PC-3 (cell line): Measurements from ENCODE around the gene TSC22D2. TPM values are rescaled to one million over a fixed set of nuclear protein-coding genes. Genes with fewer than 3 reads are reported as not detected.
A peak's percentile ranks its signal among the peaks of the same experiment; 100 is the strongest.

Experiments
- ATAC-seq: fragments of 200-7000 bp; cut with Tn5 transposase; 2 replicates; pipeline ENCODE4 v1.9.1; 2020; ENCODE audit warnings: mild to moderate bottlenecking, moderate library complexity
- BruUV-seq: library from RNA; stranded (reverse); fragments of 400-500 nt; replicated peaks from 2 replicates; lab custom pipeline; 2021; lab: Mats Ljungman, UMichigan
- CTCF ChIA-PET: fragments of 300-600 bp; sonication (Branson Sonifier 250); formaldehyde crosslinking; loops from one replicate; lab custom pipeline; 2022; ENCODE audit warnings: antibody characterized with exemption; lab: Charles Lee
- POLR2A ChIA-PET: fragments of 300-600 bp; sonication (Branson Sonifier 250); formaldehyde crosslinking; loops from one replicate; lab custom pipeline; 2022; ENCODE audit warnings: antibody characterized with exemption; ENCODE audit not compliant: unreplicated experiment; lab: Charles Lee
- DNase-seq: peaks from one replicate; pipeline ENCODE4 v3.0.0-alpha.2; 2015
- H2AFZ ChIP-seq: fragments of 300-600 bp; sonication (generic); 2 replicates; pipeline ENCODE4 v1.6.0; 2016; ENCODE audit warnings: antibody characterized with exemption, low read length
- H3F3A ChIP-seq: fragments of 300-600 bp; sonication (generic); one replicate; pipeline ENCODE4 v1.6.0; 2017; ENCODE audit warnings: antibody characterized with exemption, low read length, control low read depth, mild to moderate bottlenecking; ENCODE audit not compliant: unreplicated experiment
- H3K27ac ChIP-seq: fragments of 300-600 bp; sonication (generic); 2 replicates; pipeline ENCODE4 v1.5.1; 2016; ENCODE audit warnings: mild to moderate bottlenecking, low read length
- H3K27me3 ChIP-seq: fragments of 300-600 bp; sonication (generic); 2 replicates; pipeline ENCODE4 v1.6.1; 2016; ENCODE audit warnings: low read length, mixed read lengths
- H3K36me3 ChIP-seq: fragments of 300-600 bp; sonication (generic); 2 replicates; pipeline ENCODE4 v1.6.1; 2016; ENCODE audit warnings: low read depth, mixed run types, low read length, mixed read lengths
- H3K4me1 ChIP-seq: fragments of 300-600 bp; sonication (generic); 2 replicates; pipeline ENCODE4 v1.5.1; 2016; ENCODE audit warnings: low read length; ENCODE audit not compliant: insufficient read depth
- H3K4me2 ChIP-seq: fragments of 300-600 bp; sonication (generic); 2 replicates; pipeline ENCODE4 v1.6.0; 2016; ENCODE audit warnings: low read length
- H3K4me3 ChIP-seq: fragments of 300-600 bp; sonication (generic); 2 replicates; pipeline ENCODE4 v1.5.1; 2016; ENCODE audit warnings: mild to moderate bottlenecking, low read length, mixed read lengths
- H3K79me2 ChIP-seq: fragments of 300-600 bp; sonication (generic); 2 replicates; pipeline ENCODE4 v1.6.1; 2017; ENCODE audit warnings: low read length, mixed read lengths
- H3K9ac ChIP-seq: fragments of 300-600 bp; sonication (generic); 2 replicates; pipeline ENCODE4 v1.6.0; 2016; ENCODE audit warnings: mild to moderate bottlenecking, low read length
- H3K9me2 ChIP-seq: fragments of 300-600 bp; sonication (generic); replicated peaks from 2 replicates; pipeline ENCODE4 v1.6.1; 2016; ENCODE audit warnings: mixed run types, low read length, mixed read lengths
- H3K9me3 ChIP-seq: fragments of 300-600 bp; sonication (generic); 2 replicates; pipeline ENCODE4 v1.6.1; 2016; ENCODE audit warnings: low read length, mixed read lengths
- H4K20me1 ChIP-seq: fragments of 300-600 bp; sonication (generic); 2 replicates; pipeline ENCODE4 v1.6.1; 2016; ENCODE audit warnings: low read length, mixed read lengths
- CTCF ChIP-seq: fragments of 300-600 bp; sonication (generic); conservative IDR thresholded peaks from 2 replicates; pipeline ENCODE4 v1.5.1; 2017; ENCODE audit warnings: antibody characterized with exemption, low read depth, mild to moderate bottlenecking, low read length
- EZH2 ChIP-seq: fragments of 300-600 bp; sonication (generic); IDR thresholded peaks from one replicate; pipeline ENCODE4 v1.6.1; 2017; ENCODE audit warnings: antibody characterized with exemption, mild to moderate bottlenecking, low read length; ENCODE audit not compliant: unreplicated experiment
- EZH2phosphoT487 ChIP-seq: fragments of 300-600 bp; sonication (generic); IDR thresholded peaks from 2 replicates; pipeline ENCODE4 v1.6.1; 2018; ENCODE audit warnings: mild to moderate bottlenecking, antibody characterized with exemption, low read length, borderline replicate concordance
- intact Hi-C: fragments of 100-400 bp; cut with micrococcal nuclease; formaldehyde crosslinking; loops from 2 replicates; pipeline ENCODE4 v1.9.0; 2023
- total RNA-seq: library from RNA; depleted of rRNA; stranded (reverse); fragments of >200 nt; gene quantifications from 2 replicates; pipeline ENCODE4 v1.2.3, GENCODE V29; 2014; rRNA removed

Gene TSC22D2
- total RNA-seq, 1 experiment from 2014 or later = 9.6 TPM

GRCh38 chr3:150511122-150511821, 103.2 kb downstream of the TSC22D2 start:
- intact Hi-C loops = no loop called here

GRCh38 chr3:150515210-150515609, 107.1 kb downstream of the TSC22D2 start:
- H3K9ac ChIP-seq = no peak overlapping the region; the same call in 1 of the 2 replicates
- ATAC-seq = peak; percentile 34
- no peak overlapping the region for H3K4me3 ChIP-seq
- CTCF ChIA-PET = interaction anchor here (0.6 kb wide), 1 partner anchor 267 kb away, joined by 4 read pairs; no protein-coding TSS in a partner anchor
- no peaks in the 10 kb centered on the region for H3K79me2 ChIP-seq
- H3K36me3 ChIP-seq = 0 out of 2 replicates have a peak, but pooled peaks cover 5% of the 10 kb centered on the region
- H3K4me1 ChIP-seq = peaks cover 26% of the 10 kb centered on the region
- POLR2A ChIA-PET = interaction anchor here (0.6 kb wide), 1 partner anchor 11 kb away, joined by 5 read pairs; no protein-coding TSS in a partner anchor
- intact Hi-C loops = no loop called here
- no peaks in the 10 kb centered on the region for H3F3A ChIP-seq
- H3K9me3 ChIP-seq = 0 out of 2 replicates have a peak, but pooled peaks cover 9% of the 10 kb centered on the region
- peak overlapping the region; percentile 59 for H3K27ac ChIP-seq
- H3K27me3 ChIP-seq = no peaks in the 10 kb centered on the region
- no peaks in the 10 kb centered on the region for H3K9me2 ChIP-seq
- H3K4me2 ChIP-seq = peak overlapping the region; percentile 25
- H4K20me1 ChIP-seq = no peaks in the 10 kb centered on the region
- no peak for TF ChIP-seq CTCF
- TF ChIP-seq EZH2 = no peak
- TF ChIP-seq EZH2phosphoT487 = no peak
- DNase-seq = peak; percentile 81
- no TSS peak for BruUV-seq
- H2AFZ ChIP-seq = no peak overlapping the region

More at GRCh38 chr3:150511122-150511821, 103.2 kb downstream of the TSC22D2 start:
- Histone ChIP-seq H4K20me1 (no peaks in the 10 kb centered on the region), H3K9ac (no peak overlapping the region), H3K36me3 (no peaks in the 10 kb centered on the region), H3K4me2 (no peak overlapping the region), H3K27me3 (no peaks in the 10 kb centered on the region), H3K9me2 (no peaks in the 10 kb centered on the region), H3K4me3 (no peak overlapping the region), H3K27ac (no peak overlapping the region), H3K79me2 (no peaks in the 10 kb centered on the region), H3F3A (no peaks in the 10 kb centered on the region), H3K9me3 (no peaks in the 10 kb centered on the region), H2AFZ (no peak overlapping the region), H3K4me1 (peaks cover 9% of the 10 kb centered on the region)
- ChIA-PET POLR2A (no interaction called here), CTCF (no interaction called here)
- no peak for TF ChIP-seq CTCF
- no peak for TF ChIP-seq EZH2
- TF ChIP-seq EZH2phosphoT487 = no peak
- DNase-seq (no peak), ATAC-seq (no peak)
- no TSS peak for BruUV-seq

Other genes with a start within 250 kb of the TSC22D2 start
- gene SERP1, start 138.2 kb downstream of the TSC22D2 start, total RNA-seq = 439 and 552 TPM in 2 replicates
- 67.9 and 92.4 TPM in 2 replicates for gene EIF2A, start 138.5 kb downstream of the TSC22D2 start, total RNA-seq
- gene SELENOT, start 195.0 kb downstream of the TSC22D2 start, total RNA-seq = 109 and 119 TPM in 2 replicates